Endometrium (tissue), 2 donors: Measurements from ENCODE around the gene PSD.

ENCODE experiments used
- FAIRE-seq: peaks from 2 replicates; lab custom pipeline; 2012; peaks lifted over from hg19 to GRCh38; lab: Jason Lieb, UNC
- donor health status: control.
- donor health status: control.

Gene PSD

DNA sequence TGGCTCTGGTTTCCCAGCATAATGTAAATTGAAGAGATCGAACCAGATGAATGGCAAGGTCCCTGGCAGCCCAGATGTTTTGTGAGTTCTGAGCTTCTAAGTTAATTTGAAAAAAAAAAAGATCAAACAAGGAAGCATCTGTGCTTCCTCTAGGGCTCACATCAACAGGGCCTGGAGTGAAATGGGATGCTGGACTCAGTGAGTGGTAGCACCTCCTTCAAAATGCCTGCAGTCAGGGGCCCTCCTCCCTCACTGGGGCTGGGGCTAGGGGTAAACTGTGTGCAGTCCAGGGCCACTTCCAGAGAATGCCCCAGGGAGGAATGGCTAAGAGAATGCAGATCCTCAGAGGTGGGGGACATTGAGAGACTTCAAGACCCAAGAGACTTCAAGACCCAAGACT is 19.8 kb upstream of the PSD start:
- FAIRE-seq = no peak

- no peak for FAIRE-seq
Observed at GRCh38 chr10:102437515-102437914, 18.9 kb upstream of the PSD start.

DNA sequence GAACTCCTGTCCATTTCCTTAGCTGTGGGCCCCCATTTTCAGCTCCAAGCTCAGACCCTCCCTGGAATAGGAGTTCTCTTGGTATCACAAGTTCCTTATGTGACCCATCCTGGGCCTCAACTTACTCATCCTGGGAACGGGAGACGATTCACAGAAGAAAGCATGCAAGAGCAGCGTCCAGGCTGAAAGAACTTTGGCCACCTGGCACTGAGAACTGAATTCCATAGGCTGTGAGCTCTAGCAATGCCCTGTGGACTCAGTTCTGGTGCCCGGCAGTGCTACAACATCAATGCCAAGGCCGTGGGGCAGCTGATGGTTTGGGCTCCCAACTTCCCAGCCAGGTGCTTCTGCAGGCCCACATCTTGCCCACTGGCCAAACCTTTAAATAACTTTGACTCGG is 17.7 kb upstream of the PSD start:
- FAIRE-seq = no peak

DNA sequence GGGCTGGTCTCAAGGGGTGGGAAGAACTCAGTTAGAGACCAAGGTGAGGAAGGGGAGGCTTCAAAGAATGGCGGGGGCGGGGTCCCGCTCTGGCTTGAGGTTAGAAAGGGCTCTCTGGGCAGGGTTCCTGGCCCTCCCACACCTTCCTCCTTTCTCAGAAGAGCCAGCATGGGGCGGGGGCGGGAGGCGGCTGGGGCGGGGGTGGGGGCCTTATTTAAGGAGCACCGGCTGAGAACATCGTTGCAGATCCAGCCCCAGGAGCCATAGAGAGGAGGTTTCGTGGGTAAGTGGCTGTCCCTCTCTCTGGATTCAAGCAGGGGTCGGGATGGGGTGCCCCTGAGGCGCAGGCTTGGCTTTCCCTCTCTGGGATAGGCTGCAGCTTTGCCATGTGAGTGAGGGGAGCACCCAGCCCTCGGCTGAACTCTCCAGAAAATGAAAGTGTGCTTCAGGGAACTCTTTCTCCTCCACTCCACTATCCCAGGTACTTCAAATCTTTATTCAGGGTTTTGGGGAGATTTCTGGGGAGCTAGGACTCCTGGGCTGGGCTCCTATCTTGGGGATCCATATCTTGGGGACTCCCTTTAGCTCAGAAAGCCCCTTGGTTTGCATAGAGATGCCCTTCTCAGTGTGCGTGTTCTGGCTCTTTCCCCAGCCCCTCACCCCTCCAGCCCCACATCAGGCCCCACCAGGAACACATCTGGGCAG is 17.1 kb upstream of the PSD start:
- no peak for FAIRE-seq

DNA sequence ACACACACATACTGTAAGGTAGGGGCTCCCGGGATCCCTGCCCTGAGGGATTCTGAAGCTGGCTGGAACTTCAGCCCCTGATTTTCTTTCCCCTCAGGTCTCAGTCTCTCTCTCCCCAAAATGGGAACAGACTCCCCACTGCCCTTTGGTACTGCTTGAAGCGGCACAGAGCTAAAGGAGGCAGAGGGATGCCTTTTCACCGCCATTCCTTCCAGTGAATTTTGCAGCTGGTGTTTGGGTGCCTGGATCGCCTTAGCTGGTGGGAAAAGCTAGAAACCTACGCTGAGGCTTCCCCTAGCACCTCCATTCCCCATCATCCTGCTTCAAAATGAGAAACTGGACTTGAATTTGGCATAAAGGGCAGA is 16.5 kb upstream of the PSD start:
- FAIRE-seq = no peak

DNA sequence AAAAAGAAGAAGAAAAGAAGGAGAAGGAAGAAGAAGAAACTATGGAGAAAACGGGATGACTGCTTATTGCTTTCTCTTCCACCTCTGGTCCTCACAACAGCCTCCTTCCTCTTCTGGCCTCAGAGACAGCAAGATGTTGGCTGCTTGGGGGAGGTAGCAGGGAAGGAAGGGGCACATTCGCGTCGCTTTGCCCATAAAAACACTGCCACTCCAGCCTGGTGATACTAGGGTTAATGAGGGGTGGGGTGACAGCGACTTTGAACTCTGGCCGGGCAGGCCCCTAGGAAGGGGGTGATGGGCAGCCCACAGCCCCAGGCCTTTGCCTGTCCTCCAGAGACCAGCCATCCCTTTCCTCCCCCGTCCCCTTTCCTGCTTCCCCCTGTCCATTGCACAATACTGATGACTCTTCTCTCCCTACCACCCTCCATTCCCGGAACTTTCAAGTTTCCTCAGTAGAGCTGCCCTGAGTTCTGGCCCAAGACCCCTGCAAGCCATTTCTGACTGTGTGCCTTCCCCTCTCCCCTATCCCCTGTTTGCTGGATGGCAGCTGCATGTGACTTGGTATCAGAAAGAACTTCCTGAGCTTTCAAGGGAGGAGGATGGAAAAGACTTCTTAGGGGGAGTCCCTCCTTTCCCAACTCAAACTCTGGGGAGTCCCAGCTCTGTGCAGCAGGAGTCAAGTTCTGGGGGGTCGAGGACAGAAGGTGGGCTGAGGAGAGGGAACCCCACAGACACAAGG is 16.0 kb upstream of the PSD start:
- FAIRE-seq = no peak

DNA sequence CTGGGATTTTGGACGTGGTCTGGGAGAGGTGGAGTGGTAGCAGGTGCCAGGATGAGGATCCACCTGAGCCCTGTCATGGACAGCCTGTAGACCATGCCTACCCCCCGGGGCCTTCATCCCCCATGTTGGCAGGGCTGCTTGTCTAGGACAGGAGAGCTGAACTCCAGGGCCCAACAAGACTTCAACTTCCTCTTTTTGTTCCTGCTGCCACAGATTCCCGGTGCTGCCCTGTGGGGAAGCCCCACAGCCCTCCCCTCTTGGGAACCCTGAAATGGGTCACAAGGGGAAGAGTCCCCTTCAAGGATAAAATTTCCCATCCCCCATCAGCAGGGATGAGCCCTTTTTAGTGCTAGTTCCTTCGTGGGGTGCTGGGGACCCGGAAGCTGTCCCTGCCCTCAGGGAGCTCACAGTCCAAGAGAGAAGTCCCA is 15.0 kb upstream of the PSD start:
- FAIRE-seq = no peak

DNA sequence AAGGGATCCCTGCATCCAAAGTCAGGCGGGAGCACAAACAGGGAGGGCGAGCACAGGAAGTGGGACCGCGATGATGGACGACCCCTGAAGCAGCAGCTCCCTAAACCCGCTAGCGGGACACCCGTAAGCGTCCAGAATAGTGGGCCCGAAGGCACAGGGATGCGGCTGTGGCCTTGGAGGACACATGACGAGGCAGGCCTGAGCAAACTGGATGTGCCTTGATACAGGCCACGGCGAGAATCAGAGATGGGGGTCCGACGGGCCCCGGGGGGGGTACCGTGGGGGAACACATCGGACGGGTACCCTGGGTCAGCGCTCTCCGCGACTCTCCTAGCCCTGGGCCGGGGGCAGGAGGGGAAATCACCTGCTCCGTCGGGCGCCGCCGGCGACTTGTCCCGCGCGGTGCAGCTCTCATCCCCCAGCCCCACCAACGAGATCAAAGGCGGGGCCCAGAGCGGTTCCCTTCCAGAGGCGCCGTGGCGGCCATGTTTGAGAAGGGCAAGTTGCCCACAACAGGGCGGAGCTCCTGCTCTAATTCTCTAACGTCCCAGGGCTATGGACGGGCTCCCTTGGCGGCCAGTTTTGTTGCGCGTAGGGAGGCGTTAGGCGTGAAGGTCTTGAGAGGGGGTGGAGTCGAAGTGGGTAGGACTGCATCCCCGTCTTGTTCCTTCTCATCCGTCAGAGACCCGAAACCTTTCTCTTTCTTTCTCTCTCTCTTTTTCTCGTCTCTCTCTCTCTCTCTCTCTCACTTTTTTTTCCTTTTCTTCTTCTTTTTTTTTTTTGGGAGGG is 13.8 kb upstream of the PSD start, which contains the start of gene CUEDC2:
CUEDC2 (minus strand) TSS at position 413 of the 789 bp plus-strand sequence. CDS start 7,386 bp downstream, outside the sequence.
- peak; percentile 94 for FAIRE-seq

DNA sequence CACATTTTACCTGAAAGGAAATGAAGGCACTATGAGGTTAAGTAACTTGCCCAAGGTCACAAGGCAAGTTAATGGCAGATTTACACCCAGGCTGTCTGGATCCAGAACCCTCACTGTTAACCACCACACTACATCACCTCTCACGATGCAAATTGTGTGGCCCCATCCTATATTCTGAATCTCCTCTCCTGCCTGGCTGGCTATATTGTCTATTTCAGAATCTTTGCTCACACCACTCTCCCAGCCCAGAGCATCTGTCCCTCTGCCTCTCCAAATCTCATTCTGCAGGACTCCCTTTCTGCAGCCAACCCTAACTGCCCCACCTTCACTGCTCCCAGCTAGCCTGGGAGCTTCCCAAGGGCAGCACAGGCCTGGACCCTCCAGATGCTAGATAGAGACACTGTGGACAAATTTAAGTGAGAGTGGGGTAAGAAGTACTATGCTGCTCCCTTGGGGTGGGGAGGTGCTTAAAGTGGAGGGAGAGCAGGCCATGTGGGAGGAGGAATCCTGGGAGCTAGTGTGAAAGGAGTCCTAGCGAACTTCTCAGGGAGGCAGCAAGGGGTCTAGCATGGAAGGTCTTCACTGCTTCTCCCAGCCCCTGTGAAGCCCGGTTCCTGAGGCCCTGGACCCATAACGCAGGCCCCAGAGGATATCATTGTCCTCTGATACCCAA is 13.0 kb upstream of the PSD start:
- no peak for FAIRE-seq

DNA sequence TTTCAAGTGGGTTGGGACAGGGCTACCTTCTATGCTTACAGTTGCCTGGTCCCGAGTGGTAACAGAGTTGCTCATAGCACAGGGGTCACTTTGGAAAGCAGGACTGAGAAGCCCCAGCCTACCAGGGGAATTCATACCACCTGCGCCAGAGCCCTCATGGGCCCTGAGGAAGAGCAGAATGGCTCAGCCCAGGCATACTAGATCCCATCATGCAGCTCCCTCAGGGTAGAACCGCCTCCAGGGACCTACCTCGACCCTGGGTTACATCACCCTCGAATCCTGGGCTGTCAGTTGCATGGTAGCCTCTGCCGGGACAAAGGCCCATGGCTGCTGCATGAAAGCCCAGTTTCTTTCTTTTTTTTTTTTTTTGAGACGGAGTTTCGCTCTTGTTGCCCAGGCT is 10.9 kb upstream of the PSD start:
- no peak for FAIRE-seq

GRCh38 chr10:102426803-102427287 is 8.3 kb upstream of the PSD start:
- no peak for FAIRE-seq

DNA sequence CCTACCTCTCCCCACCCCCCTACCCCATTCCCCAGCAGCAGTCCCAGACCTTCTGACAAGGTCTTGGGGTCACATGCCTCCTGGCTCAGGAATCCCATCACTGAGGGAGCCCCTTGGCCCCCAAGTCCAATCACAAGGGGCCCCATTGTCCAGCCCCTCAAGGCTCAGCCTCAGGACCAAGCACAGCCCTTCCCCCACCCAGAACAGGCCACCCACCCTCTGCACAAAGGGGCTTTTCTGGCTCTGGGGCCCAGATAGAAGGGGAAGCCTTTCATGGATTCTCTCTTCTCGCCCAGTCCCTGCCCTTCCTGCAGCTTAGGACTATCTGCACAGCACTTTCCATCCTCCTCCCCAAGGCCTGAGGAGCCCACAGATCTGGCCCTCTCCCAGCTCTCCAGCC is 6.9 kb upstream of the PSD start:
- no peak for FAIRE-seq

DNA sequence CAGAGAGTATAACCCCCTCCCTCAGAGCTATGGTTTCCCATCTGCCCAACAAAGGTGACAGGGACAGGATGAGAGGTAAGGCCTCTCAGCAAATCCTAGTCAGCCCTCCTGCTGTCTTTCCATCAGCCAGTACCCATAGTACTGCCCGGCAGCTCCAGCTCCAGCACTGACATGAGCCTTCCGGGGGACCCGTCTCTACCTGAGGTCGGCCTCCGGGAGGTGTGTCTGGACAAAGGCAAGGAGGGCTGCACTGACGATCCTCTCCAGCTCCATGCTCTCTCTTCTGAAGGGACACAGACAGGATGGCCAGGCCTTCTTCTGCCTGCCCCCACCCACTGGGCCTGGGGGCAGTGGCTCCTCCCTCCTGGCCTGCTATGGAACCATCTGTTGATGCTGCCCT is 6.3 kb upstream of the PSD start:
- no peak for FAIRE-seq

DNA sequence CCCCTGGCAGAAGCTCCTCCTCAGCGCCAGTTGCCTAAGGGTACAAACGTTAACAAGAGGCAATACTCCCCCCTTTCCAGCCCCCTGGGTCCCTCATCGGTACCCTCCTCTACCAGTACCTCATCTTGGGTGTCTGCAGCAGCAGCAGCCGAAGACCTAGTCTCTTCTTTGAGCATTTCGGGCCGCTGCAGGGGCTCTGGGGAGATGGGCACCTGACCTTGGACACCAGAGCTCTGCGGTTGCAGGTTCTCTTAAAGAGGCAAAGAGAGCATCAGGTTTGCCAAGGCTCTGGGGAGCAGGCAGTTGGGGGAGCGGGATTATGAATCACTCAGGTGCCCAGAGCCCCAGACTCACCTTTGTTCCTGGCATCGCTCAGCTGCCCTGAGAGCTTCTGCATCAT is 5.6 kb upstream of the PSD start:
- no peak for FAIRE-seq

DNA sequence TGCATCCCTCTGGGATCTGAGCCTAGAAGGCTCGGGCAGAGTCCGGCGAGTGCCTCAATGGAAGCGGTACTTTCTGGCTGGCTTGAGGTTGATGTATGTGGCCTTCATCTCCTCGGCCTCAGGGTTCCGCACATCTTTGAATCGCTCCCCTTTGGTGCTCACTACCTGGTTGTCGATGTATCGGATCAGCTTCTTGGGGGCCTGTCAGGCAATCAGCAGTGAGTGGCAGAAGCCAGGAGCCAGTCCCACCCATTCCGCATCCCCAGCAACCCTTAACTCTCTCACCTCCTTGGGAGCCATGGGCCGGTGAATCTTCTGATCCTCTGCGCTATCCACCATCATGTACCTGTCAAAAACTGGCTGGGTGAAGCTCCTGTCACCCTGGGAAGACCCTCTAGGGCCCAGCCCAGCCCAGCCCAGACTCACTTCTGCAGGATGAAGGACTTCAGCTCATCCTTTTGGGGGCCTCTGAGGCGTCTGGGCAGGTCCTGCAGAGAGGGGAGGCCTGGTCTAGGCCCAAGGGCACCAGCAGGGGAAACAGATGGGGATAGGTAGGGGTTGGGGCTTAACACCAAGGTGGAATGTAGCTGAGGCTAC is 4.9 kb upstream of the PSD start:
- FAIRE-seq = no peak

GRCh38 chr10:102422545-102423129 is 4.1 kb upstream of the PSD start:
- FAIRE-seq = no peak

- FAIRE-seq = no peak
Observed at GRCh38 chr10:102421757-102422512, 3.4 kb upstream of the PSD start.

DNA sequence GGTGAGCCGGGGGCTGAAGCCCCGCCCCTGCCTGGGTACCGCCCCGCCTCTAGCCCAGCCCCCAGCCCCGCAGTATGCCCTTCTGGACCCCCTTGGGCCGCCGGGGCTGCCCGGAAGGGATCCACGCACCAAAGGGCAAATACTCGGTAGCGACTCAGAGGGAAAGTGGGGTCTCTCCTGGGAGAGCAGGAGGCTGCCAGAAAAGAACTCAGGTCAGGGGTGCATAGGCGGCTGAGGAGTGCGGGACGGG is 2.8 kb upstream of the PSD start:
- no peak for FAIRE-seq

DNA sequence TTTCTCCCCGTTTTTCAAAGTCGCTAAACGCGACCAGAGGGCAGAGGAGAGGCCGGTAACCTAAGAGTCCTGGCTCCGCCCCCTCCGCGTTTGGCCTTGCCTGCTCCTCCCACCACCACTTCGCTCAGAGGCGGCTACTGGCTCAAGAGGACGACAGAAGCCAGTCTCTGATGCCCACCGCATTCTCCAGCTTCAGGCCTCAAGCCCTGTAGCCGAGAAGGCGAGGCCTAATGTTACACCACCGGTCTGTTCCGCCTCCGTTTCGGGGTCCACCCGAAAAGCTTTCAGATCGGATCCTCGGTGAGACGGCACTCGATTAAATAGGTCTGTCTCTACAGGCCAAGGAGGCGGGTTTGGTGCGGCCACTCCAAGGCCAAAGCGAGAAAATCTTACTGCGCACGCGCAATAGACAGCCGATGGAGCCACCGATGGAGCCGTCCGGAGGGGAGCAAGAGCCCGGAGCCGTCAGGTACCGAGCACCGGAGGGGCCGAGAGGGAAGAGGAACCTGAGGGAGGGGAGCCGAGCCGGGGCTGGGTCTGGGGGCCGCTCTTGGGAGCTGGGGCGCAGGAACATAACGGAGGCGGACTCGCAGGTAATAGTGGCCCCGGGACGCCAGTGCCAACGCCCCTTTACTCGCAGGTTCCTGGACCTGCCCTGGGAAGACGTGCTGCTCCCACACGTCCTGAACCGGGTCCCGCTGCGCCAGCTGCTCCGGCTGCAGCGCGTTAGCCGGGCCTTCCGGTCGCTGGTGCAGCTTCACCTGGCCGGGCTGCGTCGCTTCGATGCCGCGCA is 2.3 kb upstream of the PSD start, which contains the start of gene FBXL15:
FBXL15 (plus strand) TSS at position 123 of the 793 bp plus-strand sequence; CDS start at position 417, 294 bp downstream.
- FAIRE-seq = peak; percentile 94

GRCh38 chr10:102420181-102420713 is 1.7 kb upstream of the PSD start:
- FAIRE-seq = no peak
